ENCODE results near the gene MCL1. TPM values are rescaled to one million over a fixed set of nuclear protein-coding genes. Genes with fewer than 3 reads are reported as not detected.

MCL1 gene
- total RNA-seq, 1 experiment from 2014 or later = 126 TPM

DNA sequence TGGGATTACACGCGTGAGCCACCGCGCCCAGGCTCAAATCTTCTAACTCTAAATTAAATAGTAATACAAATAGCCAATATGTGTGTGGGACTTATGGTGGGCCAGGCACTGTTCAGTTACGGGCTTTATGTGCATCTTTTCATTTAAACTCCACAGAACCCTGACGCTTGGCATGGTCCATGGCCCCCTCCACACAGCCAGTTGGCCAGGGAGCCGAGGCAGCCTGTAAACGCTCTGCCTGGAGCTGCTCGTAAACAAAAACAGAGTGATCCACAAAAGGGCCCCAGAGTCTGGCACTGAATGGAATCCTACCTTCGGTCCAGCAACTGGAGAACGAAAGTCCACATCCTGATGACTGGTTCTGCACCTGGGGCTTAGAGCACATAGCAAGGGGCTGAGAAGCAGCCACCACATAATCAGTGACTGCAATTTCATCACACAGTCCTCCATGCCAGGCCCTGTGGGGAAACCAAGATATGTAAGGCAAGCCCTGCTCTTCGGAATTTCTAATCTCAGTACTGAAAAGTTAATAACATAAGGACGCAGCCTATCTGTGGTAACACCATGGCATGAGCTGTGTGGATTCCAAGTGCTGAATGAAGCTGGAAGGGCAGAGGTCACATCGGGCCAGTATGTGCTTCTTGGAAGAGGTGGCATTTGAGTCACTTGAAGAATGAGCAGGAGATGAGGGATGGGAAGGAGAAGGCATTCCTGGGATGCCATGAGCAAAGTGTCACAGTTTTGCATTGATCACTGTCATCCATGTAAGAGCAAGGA, 43.7 kb downstream of the MCL1 start:
- ChIA-PET POLR2A (no interaction called here), CTCF (interaction anchor here (0.6 to 1.2 kb wide), 3 partner anchors 9 to 280 kb away, joined by 3 to 7 read pairs (median 3); no protein-coding TSS in a partner anchor)
- in situ Hi-C loops (cut with HindIII; ENCODE audit: low pct_unique_long_range_greater_than_20kb, low sequenced_read_pairs) (no loop called here), intact Hi-C loops (cut with micrococcal nuclease; ENCODE audit: unreplicated experiment) (no loop called here)
- Histone ChIP-seq H3K4me1 (ENCODE audit: control insufficient read depth, insufficient read depth, low read length) (no peaks in the 10 kb centered on the region), H3K27ac (ENCODE audit: low read length) (no peak overlapping the region), H3K36me3 (ENCODE audit: control insufficient read depth, insufficient read depth, low read length) (no peaks in the 10 kb centered on the region), H3K9me3 (ENCODE audit: control insufficient read depth, insufficient read depth, low read depth, low read length) (no peaks in the 10 kb centered on the region), H3K27me3 (ENCODE audit: control insufficient read depth, insufficient read depth, low read length) (no peaks in the 10 kb centered on the region), H3K4me3 (ENCODE audit: low read depth in 2 of 2, low read length in 2 of 2) (no peak overlapping the region)
- no TSS peak for BruUV-seq (replicated peaks)
- ATAC-seq (no peak), DNase-seq (ENCODE audit: low read depth, low spot score) (no peak)
- TF ChIP-seq TCF7L2 (IDR thresholded peaks at IDR 0.05; ENCODE audit: low read depth, low read length) (no peak), POLR2AphosphoS5 (IDR thresholded peaks at IDR 0.05; ENCODE audit: low read depth, low read length) (no peak), SIN3A (IDR thresholded peaks at IDR 0.05; ENCODE audit: borderline replicate concordance, insufficient read depth, low read depth, low read length) (no peak)
- TF ChIP-seq, protein P1, sequence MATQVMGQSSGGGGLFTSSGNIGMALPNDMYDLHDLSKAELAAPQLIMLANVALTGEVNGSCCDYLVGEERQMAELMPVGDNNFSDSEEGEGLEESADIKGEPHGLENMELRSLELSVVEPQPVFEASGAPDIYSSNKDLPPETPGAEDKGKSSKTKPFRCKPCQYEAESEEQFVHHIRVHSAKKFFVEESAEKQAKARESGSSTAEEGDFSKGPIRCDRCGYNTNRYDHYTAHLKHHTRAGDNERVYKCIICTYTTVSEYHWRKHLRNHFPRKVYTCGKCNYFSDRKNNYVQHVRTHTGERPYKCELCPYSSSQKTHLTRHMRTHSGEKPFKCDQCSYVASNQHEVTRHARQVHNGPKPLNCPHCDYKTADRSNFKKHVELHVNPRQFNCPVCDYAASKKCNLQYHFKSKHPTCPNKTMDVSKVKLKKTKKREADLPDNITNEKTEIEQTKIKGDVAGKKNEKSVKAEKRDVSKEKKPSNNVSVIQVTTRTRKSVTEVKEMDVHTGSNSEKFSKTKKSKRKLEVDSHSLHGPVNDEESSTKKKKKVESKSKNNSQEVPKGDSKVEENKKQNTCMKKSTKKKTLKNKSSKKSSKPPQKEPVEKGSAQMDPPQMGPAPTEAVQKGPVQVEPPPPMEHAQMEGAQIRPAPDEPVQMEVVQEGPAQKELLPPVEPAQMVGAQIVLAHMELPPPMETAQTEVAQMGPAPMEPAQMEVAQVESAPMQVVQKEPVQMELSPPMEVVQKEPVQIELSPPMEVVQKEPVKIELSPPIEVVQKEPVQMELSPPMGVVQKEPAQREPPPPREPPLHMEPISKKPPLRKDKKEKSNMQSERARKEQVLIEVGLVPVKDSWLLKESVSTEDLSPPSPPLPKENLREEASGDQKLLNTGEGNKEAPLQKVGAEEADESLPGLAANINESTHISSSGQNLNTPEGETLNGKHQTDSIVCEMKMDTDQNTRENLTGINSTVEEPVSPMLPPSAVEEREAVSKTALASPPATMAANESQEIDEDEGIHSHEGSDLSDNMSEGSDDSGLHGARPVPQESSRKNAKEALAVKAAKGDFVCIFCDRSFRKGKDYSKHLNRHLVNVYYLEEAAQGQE (IDR thresholded peaks at IDR 0.05; ENCODE audit: insufficient read depth in 1 of 2, low read depth in 2 of 2, low read length in 1 of 2) = no peak
- TF ChIP-seq, protein P2, sequence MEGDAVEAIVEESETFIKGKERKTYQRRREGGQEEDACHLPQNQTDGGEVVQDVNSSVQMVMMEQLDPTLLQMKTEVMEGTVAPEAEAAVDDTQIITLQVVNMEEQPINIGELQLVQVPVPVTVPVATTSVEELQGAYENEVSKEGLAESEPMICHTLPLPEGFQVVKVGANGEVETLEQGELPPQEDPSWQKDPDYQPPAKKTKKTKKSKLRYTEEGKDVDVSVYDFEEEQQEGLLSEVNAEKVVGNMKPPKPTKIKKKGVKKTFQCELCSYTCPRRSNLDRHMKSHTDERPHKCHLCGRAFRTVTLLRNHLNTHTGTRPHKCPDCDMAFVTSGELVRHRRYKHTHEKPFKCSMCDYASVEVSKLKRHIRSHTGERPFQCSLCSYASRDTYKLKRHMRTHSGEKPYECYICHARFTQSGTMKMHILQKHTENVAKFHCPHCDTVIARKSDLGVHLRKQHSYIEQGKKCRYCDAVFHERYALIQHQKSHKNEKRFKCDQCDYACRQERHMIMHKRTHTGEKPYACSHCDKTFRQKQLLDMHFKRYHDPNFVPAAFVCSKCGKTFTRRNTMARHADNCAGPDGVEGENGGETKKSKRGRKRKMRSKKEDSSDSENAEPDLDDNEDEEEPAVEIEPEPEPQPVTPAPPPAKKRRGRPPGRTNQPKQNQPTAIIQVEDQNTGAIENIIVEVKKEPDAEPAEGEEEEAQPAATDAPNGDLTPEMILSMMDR (IDR thresholded peaks at IDR 0.05) = no peak

DNA sequence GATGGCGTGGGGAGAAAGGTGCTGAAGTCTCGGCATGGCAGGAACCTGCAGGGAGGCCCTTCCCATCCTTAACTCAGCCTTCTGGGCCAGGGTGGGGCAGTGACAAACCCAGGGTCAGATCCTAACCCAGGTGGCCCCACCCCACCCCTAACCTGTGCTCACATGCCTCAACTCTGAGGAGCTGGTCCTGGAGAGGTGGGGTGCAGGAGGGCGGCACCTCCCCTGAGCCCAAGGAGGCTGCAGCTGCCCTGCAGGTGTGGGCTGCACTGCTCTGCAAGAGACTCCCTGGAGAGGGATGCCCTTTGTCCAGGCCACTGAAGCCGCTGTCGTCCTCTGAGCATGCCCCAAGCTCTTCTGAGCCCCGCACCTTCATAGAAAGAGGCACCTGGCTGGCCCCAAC, 45.4 kb downstream of the MCL1 start:
- no peaks in the 10 kb centered on the region for H3K27me3 ChIP-seq (ENCODE audit: control insufficient read depth, insufficient read depth, low read length)
- TF ChIP-seq SIN3A (IDR thresholded peaks at IDR 0.05; ENCODE audit: borderline replicate concordance, insufficient read depth, low read depth, low read length) = no peak
- no peak for TF ChIP-seq POLR2AphosphoS5 (IDR thresholded peaks at IDR 0.05; ENCODE audit: low read depth, low read length)
- H3K27ac ChIP-seq (ENCODE audit: low read length) = no peak overlapping the region
- no TSS peak for BruUV-seq (replicated peaks)
- in situ Hi-C loops (cut with HindIII; ENCODE audit: low pct_unique_long_range_greater_than_20kb, low sequenced_read_pairs) = no loop called here
- intact Hi-C loops (cut with micrococcal nuclease; ENCODE audit: unreplicated experiment) = no loop called here
- POLR2A ChIA-PET = interaction anchor here (0.6 to 0.7 kb wide), 2 partner anchors 272 to 365 kb away, joined by 3 to 5 read pairs; no protein-coding TSS in a partner anchor
- DNase-seq (ENCODE audit: low read depth, low spot score) = no peak
- CTCF ChIA-PET = interaction anchor here (0.5 to 0.6 kb wide), 2 partner anchors 8 to 17 kb away, joined by 3 to 6 read pairs; no protein-coding TSS in a partner anchor
- H3K36me3 ChIP-seq (ENCODE audit: control insufficient read depth, insufficient read depth, low read length) = no peaks in the 10 kb centered on the region
- H3K9me3 ChIP-seq (ENCODE audit: control insufficient read depth, insufficient read depth, low read depth, low read length) = no peaks in the 10 kb centered on the region
- ATAC-seq = no peak
- H3K4me3 ChIP-seq (ENCODE audit: low read depth in 2 of 2, low read length in 2 of 2) = no peak overlapping the region
- H3K4me1 ChIP-seq (ENCODE audit: control insufficient read depth, insufficient read depth, low read length) = no peaks in the 10 kb centered on the region

DNA sequence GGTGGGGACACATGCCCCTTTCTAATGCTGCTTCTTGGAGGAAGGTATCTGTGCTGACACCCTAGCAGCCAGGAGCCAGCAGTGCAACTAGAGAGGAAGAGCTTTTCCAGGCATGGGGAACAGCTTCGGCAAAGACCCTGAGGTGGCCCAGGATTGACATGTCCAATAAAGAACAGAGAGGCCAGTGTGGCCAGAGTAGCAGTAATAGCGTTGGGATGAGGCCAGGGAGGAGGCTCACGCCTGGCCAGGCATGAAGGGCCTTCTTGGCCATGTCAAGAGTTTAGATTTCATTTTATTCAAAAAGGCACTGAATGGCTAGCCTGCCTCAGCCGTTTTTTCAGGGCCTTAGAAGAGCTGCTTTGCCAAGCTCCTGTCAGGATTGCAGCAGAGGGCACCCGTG, 46.5 kb downstream of the MCL1 start:
- POLR2A ChIA-PET = no interaction called here
- Histone ChIP-seq H3K4me3 (ENCODE audit: low read depth in 2 of 2, low read length in 2 of 2) (no peak overlapping the region), H3K9me3 (ENCODE audit: control insufficient read depth, insufficient read depth, low read depth, low read length) (no peaks in the 10 kb centered on the region), H3K27me3 (ENCODE audit: control insufficient read depth, insufficient read depth, low read length) (no peaks in the 10 kb centered on the region), H3K27ac (ENCODE audit: low read length) (no peak overlapping the region), H3K36me3 (ENCODE audit: control insufficient read depth, insufficient read depth, low read length) (no peaks in the 10 kb centered on the region), H3K4me1 (ENCODE audit: control insufficient read depth, insufficient read depth, low read length) (no peaks in the 10 kb centered on the region)
- DNase-seq (ENCODE audit: low read depth, low spot score) = no peak
- BruUV-seq (replicated peaks) = no TSS peak
- CTCF ChIA-PET = interaction anchor here (0.7 to 1.4 kb wide), 9 partner anchors 12 to 538 kb away, joined by 3 to 6 read pairs (median 3); partner anchors contain the start of gene FALEC
- no peak for ATAC-seq
- TF ChIP-seq TCF7L2 (IDR thresholded peaks at IDR 0.05; ENCODE audit: low read depth, low read length) (no peak), SIN3A (IDR thresholded peaks at IDR 0.05; ENCODE audit: borderline replicate concordance, insufficient read depth, low read depth, low read length) (no peak)
- TF ChIP-seq, protein P2 (IDR thresholded peaks at IDR 0.05) = peak; percentile 4
- intact Hi-C loops (cut with micrococcal nuclease; ENCODE audit: unreplicated experiment) = no loop called here
- in situ Hi-C loops (cut with HindIII; ENCODE audit: low pct_unique_long_range_greater_than_20kb, low sequenced_read_pairs) = no loop called here

Measured in Panc1 (cell line).